ENCODE data around the gene PPFIA3. TPM values are rescaled to one million over a fixed set of nuclear protein-coding genes. Genes with fewer than 3 reads are reported as not detected.

The PPFIA3 gene
- total and polyA plus RNA-seq, 2 of the 4 experiments (the other 2 are of a cell fraction), result 0.90 to 2.4 TPM

DNA sequence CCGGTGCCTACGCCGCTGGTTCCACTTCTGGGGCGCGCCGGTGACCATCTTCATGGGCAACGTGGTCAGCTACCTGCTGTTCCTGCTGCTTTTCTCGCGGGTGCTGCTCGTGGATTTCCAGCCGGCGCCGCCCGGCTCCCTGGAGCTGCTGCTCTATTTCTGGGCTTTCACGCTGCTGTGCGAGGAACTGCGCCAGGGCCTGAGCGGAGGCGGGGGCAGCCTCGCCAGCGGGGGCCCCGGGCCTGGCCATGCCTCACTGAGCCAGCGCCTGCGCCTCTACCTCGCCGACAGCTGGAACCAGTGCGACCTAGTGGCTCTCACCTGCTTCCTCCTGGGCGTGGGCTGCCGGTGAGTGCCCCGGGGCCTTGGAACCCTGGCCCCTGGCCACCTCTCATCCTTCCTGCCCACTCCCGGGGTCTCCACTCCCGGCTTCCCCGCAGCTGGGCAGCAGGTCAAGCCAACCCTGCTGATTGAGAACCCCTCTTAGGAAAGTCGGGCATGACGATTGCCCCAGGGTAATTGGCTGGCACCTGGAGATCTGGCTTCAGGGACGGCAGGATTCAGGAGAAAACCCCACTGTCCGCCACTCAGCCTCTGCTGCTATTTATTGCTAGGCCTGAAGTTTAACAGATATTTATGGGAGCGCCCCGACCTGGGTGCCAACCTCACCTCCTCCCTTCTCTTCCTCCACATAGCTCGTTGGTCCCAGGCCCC is 77.3 kb downstream of the PPFIA3 start:
- in situ Hi-C loops (cut with MboI; ENCODE audit: low sequenced_read_pairs), result no loop called here
- TF ChIP-seq, protein P1, sequence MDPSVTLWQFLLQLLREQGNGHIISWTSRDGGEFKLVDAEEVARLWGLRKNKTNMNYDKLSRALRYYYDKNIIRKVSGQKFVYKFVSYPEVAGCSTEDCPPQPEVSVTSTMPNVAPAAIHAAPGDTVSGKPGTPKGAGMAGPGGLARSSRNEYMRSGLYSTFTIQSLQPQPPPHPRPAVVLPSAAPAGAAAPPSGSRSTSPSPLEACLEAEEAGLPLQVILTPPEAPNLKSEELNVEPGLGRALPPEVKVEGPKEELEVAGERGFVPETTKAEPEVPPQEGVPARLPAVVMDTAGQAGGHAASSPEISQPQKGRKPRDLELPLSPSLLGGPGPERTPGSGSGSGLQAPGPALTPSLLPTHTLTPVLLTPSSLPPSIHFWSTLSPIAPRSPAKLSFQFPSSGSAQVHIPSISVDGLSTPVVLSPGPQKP (IDR thresholded peaks at IDR 0.05; ENCODE audit: borderline replicate concordance, low read depth, low read length), result no peak
- no peak for TF ChIP-seq CEBPB (IDR thresholded peaks at IDR 0.05; ENCODE audit: low read depth, low read length)
- TF ChIP-seq CHD1 (IDR thresholded peaks at IDR 0.05; ENCODE audit: low read depth, low read length), result no peak
- TF ChIP-seq FOS (IDR thresholded peaks at IDR 0.05; ENCODE audit: low read depth, low read length), result no peak
- TF ChIP-seq NFE2L2 (IDR thresholded peaks at IDR 0.05; ENCODE audit: low read depth, low read length), result no peak
- TF ChIP-seq BHLHE40 (IDR thresholded peaks at IDR 0.05; ENCODE audit: low read depth, low read length), result no peak
- TF ChIP-seq RFX5 (IDR thresholded peaks at IDR 0.05; ENCODE audit: low read depth, low read length), result no peak
- TF ChIP-seq, protein P2, sequence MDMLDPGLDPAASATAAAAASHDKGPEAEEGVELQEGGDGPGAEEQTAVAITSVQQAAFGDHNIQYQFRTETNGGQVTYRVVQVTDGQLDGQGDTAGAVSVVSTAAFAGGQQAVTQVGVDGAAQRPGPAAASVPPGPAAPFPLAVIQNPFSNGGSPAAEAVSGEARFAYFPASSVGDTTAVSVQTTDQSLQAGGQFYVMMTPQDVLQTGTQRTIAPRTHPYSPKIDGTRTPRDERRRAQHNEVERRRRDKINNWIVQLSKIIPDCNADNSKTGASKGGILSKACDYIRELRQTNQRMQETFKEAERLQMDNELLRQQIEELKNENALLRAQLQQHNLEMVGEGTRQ (IDR thresholded peaks at IDR 0.05; ENCODE audit: low read depth, low read length), result no peak
- TF ChIP-seq RAD21 (IDR thresholded peaks at IDR 0.05; ENCODE audit: low read length), result no peak
- TF ChIP-seq RCOR1 (IDR thresholded peaks at IDR 0.05; ENCODE audit: insufficient replicate concordance, low read length), result no peak
- peaks cover 16% of the 10 kb centered on the region for H3K36me3 ChIP-seq (ENCODE audit: control insufficient read depth, insufficient read depth, low read length)
- 74% methylated on average over 27 of the region's 40 CpGs; no CpG with 5 or more reads in 1 of the 2 experiments for WGBS, 2 experiments (ENCODE audit: extremely low coverage in 2 of 2, insufficient read length in 1 of 2)
- H3K4me1 ChIP-seq (ENCODE audit: control insufficient read depth, insufficient read depth, low read length), result no peaks in the 10 kb centered on the region
- ChIA-PET POLR2A (ENCODE audit: unreplicated experiment) (no interaction called here), CTCF (no interaction called here)
- no peak overlapping the region for H2AK5ac ChIP-seq (ENCODE audit: low read depth, low read length)
- no peaks in the 10 kb centered on the region; the same call in none of the 2 replicates for H4K20me1 ChIP-seq (ENCODE audit: insufficient read depth, low read length)
- no peak overlapping the region for H4K8ac ChIP-seq (ENCODE audit: low read depth in 2 of 2, low read length in 2 of 2)
- no peak overlapping the region for H2BK15ac ChIP-seq (ENCODE audit: low read depth, low read length)
- no peak overlapping the region for H3K56ac ChIP-seq (ENCODE audit: extremely low read depth, insufficient read depth, low read length)
- H3K4me2 ChIP-seq (ENCODE audit: low read depth, low read length), result no peak overlapping the region
- H2AK9ac ChIP-seq (replicated peaks; ENCODE audit: low read depth, low read length, poor library complexity), result no peak overlapping the region
- H3K14ac ChIP-seq (replicated peaks; ENCODE audit: low read depth, low read length), result no peak overlapping the region
- no peak overlapping the region for H3K18ac ChIP-seq (ENCODE audit: low read depth, low read length)
- dilution Hi-C loops (cut with HindIII; ENCODE audit: low sequenced_read_pairs, unreplicated experiment), result no loop called here
- no peak overlapping the region for H4K5ac ChIP-seq (ENCODE audit: low read depth, low read length)
- H3K9ac ChIP-seq (ENCODE audit: low read depth, low read length), result no peak overlapping the region
- BruUV-seq (replicated peaks), result no TSS peak
- H3K23ac ChIP-seq (ENCODE audit: low read depth, low read length), result no peak overlapping the region
- H2AFZ ChIP-seq (replicated peaks; ENCODE audit: low read length, poor library complexity), result no peak overlapping the region
- H3K9me1 ChIP-seq (ENCODE audit: insufficient read depth, low read length), result no peaks in the 10 kb centered on the region
- H3K27me3 ChIP-seq (ENCODE audit: control insufficient read depth, insufficient read depth, low read length), result no peaks in the 10 kb centered on the region
- H2BK5ac ChIP-seq (ENCODE audit: low read depth, low read length, poor library complexity, severe bottlenecking), result no peak overlapping the region
- H3K27ac ChIP-seq (ENCODE audit: insufficient read depth, low read length), result no peak overlapping the region
- no peaks in the 10 kb centered on the region for H3K9me3 ChIP-seq (ENCODE audit: control insufficient read depth, insufficient read depth, low read length)
- H3K79me1 ChIP-seq (ENCODE audit: low read depth in 1 of 2, low read length in 2 of 2), result no peaks in the 10 kb centered on the region
- ATAC-seq (ENCODE audit: low read depth) (no peak), DNase-seq (no peak)
- no peak overlapping the region for H2BK120ac ChIP-seq (ENCODE audit: low read depth, low read length)
- intact Hi-C loops (cut with micrococcal nuclease), result loop anchor here (1.0 to 5.0 kb wide), 2 partner anchors 84 to 100 kb away; partner anchors contain the start of gene LIN7B
- no peak overlapping the region for H3K4ac ChIP-seq (ENCODE audit: low read depth, low read length)
- no peak overlapping the region for H4K91ac ChIP-seq (ENCODE audit: insufficient read depth, low read depth, low read length)
- no peak overlapping the region for H3K4me3 ChIP-seq (ENCODE audit: insufficient read depth, low read depth, low read length)
- H2BK20ac ChIP-seq (ENCODE audit: low read depth, low read length), result no peak overlapping the region
